ENCODE data around the gene LRP1B.

Gene LRP1B

GRCh38 chr2:142037744-142038143 lies 93.1 kb downstream of the LRP1B start:
- no peak for DNase-seq

DNA sequence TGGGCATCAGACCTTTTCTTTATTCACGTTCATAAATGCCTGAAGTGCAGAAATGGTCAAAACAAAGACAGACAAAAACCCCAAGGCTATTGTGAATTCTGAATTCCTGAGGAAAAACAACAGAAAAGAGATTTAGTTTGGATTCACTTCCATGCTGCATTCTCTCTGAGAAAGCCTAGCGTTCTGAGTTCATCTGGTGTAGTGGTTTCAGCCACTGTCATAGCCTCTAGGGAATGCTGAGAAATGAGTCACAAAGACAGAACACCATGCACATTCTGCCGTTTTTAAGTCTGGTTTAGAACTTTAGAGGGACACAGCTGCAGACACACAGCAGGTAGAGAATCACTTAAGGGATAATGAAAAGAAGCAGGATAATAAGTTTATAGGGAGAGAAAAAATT lies 93.8 kb downstream of the LRP1B start:
- DNase-seq: no peak

- no peak for DNase-seq
Observed at GRCh38 chr2:142033393-142033792, 97.4 kb downstream of the LRP1B start.

- DNase-seq: no peak
Observed at GRCh38 chr2:142031656-142032055, 99.2 kb downstream of the LRP1B start.

GRCh38 chr2:142030735-142031134 lies 100.1 kb downstream of the LRP1B start:
- DNase-seq: no peak

DNA sequence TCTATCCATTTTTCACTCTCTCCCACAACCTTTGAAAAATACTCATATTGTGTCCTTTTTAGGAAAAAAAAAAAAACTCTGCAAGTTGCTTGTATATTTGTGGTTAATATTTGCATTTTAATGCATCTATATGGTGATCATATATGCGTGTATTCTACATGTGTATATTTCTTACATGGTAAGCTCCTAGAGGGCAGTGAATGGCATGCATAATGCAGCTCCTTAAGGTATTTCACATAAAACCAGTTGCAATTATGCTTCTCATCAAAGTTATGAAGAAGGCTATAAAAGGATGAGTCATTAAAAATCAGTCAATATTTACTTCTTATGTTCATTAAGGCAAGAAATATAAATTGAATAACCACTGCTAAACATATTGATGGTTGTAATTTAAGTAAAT lies 100.8 kb downstream of the LRP1B start:
- DNase-seq: no peak

DNA sequence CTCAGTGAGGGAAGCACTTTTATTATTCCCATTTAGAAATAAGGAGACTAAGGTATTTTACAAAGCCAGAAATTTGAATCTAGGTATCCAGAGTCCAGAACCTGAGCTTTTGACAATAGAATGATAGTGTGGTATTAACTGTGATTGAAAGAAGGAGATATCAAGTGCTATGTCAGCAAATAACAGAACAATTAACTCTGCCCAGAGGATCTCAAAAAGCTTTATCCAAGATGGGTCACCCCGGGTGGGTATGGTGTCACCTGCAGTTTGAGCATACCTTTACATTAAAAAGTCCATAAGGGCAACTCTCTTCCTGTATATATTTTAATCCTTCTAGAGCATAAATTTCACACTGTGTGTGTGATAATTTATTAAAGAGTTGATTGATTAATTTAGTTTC lies 105.4 kb downstream of the LRP1B start:
- DNase-seq: no peak

- no peak for DNase-seq
Observed at GRCh38 chr2:142020368-142020767, 110.4 kb downstream of the LRP1B start.

DNA sequence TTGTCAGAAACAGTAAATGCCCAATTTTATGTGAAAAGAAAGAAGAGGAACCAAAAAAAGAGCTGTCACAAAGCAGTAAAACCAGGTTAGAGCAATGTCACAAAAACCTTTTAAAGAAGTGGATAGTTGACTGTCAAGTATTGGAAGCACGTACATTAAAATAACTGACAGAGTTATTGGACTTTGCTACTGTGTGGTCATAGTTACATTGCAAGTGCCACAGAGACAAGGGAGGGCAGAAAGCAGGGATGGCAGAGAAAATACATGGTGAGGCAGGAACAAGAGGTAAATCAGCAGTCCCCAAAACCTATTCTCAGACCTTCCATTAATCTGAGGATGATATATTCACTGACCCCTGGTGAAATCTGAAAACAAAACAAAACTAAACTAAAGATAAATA lies 116.3 kb downstream of the LRP1B start:
- DNase-seq: no peak

DNA sequence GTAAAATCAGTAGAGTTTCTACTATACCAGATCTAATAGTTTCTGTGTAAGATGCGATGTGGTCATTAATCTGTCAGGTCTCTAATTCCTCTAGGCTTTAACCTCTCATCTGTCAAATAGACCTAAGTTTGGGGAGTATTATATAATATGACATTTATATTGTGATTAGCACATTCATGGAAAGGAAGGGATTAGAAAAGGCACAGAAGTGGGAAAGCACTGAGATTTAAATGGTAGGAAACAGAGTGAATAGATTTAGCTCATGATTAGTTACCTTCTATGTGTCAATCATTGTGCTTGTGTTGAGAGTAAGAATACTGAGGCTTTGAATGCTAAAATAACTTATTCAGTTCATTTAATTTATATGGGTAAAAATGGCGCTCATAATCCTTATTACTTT lies 118.0 kb downstream of the LRP1B start:
- DNase-seq: no peak

DNA sequence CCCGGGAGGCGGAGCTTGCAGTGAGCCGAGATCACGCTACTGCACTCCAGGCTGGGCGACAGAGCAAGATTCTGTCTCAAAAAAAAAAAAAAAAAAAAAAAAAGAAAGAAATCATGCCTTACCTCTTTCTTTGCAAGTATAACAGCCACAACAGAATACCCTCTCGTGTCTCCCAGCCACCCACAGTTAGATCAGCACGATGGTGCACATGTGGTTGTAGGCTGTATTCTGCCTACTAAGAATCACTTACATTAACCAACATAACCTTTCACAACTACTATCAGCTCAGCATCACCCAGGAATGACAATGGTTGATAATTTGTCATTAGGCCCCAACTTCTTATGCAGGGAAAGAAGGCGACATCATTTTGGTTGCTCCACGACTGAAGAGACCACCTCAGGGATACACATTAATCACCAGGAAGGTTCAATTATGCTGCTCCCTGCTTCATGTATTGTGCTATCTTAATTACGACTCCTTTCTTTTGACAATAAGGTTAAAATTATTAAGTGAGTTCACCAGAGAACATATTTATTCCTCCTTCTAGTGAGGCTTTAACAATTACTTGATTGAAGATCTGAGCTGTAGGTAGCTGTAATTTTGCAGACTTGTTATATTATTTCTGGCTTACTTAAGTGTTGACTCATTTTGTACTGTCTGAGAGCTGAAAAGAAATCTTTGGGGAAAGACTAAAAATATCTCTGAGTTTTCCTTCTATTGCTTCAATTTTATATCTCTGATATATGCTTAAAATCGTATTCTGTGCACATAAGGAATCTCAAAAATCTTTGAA lies 120.1 kb downstream of the LRP1B start:
- DNase-seq: no peak

DNA sequence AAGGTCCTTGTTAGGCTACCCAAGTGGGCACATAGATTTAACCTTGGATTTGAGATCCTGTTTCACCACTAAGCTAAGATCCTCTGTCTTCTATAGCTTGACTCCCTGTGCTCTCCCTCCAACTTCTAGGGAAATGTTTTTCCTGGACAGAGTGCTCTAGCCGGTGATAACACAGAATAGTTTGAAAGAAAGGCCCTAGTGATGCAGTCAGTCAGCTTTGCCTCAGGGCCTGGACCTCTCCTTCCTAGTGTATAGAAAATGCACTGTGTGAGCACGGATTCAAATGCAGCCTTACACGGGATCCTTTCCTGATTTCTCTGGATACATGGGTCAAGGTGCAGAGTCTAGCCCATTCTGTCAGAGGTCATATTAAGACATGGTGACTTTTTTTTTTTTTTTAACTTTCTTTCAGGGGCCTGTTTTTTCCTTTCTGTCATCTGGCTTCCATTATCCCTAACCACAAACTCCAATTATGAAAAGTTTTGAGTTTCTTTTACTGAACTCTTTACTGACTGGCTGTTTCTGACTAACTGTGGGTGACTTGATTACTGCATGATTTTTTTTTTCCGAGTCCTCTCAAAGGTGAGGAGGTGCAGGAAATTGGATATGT lies 122.6 kb downstream of the LRP1B start:
- DNase-seq: no peak

- DNase-seq: no peak
Observed at GRCh38 chr2:141994066-141994465, 136.8 kb downstream of the LRP1B start.

- DNase-seq: no peak
Observed at GRCh38 chr2:141992695-141993094, 138.1 kb downstream of the LRP1B start.

- no peak for DNase-seq
Observed at GRCh38 chr2:141968433-141968832, 162.4 kb downstream of the LRP1B start.

- no peak for DNase-seq
Observed at GRCh38 chr2:141967980-141968379, 162.8 kb downstream of the LRP1B start.

GRCh38 chr2:141967503-141967902 lies 163.3 kb downstream of the LRP1B start:
- no peak for DNase-seq

GRCh38 chr2:141959941-141960340 lies 170.9 kb downstream of the LRP1B start:
- DNase-seq: no peak

GRCh38 chr2:141959016-141959415 lies 171.8 kb downstream of the LRP1B start:
- no peak for DNase-seq

- DNase-seq: no peak
Observed at GRCh38 chr2:141957827-141958450, 172.9 kb downstream of the LRP1B start.

GRCh38 chr2:141957321-141957720 lies 173.5 kb downstream of the LRP1B start:
- no peak for DNase-seq

DNA sequence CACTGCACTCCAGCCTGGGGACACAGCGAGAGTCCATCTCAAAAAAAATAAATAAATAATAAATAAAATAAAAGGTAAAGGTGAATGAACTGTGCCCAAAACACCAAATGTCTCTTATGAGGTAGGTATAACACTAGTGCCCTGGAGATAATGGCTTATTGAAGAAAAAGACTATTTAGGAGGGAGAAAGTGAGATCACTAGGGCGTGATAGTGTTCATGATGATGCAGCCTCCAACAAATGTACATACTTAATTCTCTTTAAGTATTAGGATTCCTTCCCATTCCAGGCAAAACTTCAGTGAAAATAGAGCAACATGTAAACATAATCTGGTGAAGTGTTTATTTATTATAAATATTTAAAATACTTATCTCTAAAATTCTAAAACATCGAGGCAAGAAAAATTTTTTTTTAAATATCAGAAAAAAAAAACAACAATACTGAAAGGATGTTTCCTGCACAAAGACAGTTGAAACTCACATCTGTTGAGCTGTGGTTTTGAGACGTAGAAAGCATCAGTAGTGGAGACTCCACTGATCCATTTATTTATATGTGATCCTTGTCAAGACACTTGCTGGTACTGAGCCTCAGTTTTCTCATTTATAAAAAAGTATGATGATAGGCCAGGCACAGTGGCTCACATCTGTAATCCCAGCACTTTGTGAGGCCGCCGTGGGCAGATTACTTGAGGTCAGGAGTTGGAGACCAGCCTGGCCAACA lies 183.3 kb downstream of the LRP1B start:
- no peak for DNase-seq

DNA sequence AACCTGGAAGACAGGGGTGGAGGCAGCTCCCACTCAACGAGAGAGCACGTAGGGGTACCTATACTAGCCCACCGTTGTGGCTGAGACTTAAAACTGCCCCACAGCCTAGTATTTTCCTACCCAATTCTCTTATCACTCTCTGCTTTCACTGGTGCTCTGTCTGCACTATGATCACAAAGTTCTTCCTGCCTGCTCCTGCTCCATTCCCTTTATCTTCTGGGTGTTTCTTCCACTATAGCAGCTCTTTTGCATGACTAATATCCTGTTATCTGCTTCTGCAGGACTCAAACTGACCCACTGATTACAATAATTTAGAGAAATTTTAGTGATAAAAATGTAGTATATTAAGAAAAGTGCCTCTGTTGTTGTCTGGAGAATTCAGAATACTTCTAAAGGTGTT lies 184.8 kb downstream of the LRP1B start:
- DNase-seq: no peak

- DNase-seq: no peak
Observed at GRCh38 chr2:141943918-141944317, 186.9 kb downstream of the LRP1B start.

Measured in CD4-positive, alpha-beta T cell treated with Interleukin-17A for 4 hours (primary cell).